Measurements from ENCODE around the gene TXNDC15.
"Not testable (repeated sequence)": the region's sequence is repeated elsewhere in the genome, so short reads cannot be mapped to it uniquely, and the experiment has no call there.

Gene TXNDC15

GRCh38 chr5:134833340-134834032, 40.7 kb upstream of the TXNDC15 start:
- Histone ChIP-seq H4K20me1 (ENCODE audit: control insufficient read depth, insufficient read depth, low read depth, low read length) (no peaks in the 10 kb centered on the region), H3K9me2 (replicated peaks; ENCODE audit: control insufficient read depth, low read length) (no peaks in the 10 kb centered on the region), H3K4me2 (ENCODE audit: low read length) (no peak overlapping the region), H3F3A (ENCODE audit: control insufficient read depth, insufficient read depth) (no peaks in the 10 kb centered on the region), H3K36me3 (ENCODE audit: control insufficient read depth, low read length) (peaks cover 39% of the 10 kb centered on the region), H3K27ac (ENCODE audit: low read depth, low read length) (no peak overlapping the region), H3K27me3 (ENCODE audit: control insufficient read depth, low read length) (no peaks in the 10 kb centered on the region), H3K79me2 (ENCODE audit: control insufficient read depth, low read length) (no peaks in the 10 kb centered on the region), H3K9me3 (ENCODE audit: control insufficient read depth, insufficient read depth, low read length) (no peaks in the 10 kb centered on the region), H3K4me1 (ENCODE audit: control insufficient read depth, low read length) (no peaks in the 10 kb centered on the region), H3K4me3 (ENCODE audit: low read length) (no peak overlapping the region)
- TF ChIP-seq CTCF (IDR thresholded peaks at IDR 0.05; ENCODE audit: low read depth, low read length, poor library complexity, severe bottlenecking) (no peak), EZH2phosphoT487 (IDR thresholded peaks at IDR 0.05; ENCODE audit: borderline replicate concordance, low read length) (no peak)

- Histone ChIP-seq H3K4me3 (ENCODE audit: low read length) (no peak overlapping the region), H3K36me3 (ENCODE audit: control insufficient read depth, low read length) (peaks cover 35% of the 10 kb centered on the region)
Observed at GRCh38 chr5:134835623-134836022, 38.5 kb upstream of the TXNDC15 start.

GRCh38 chr5:134837530-134838181, 36.5 kb upstream of the TXNDC15 start:
- Histone ChIP-seq H3K4me3 (ENCODE audit: low read length) (no peak overlapping the region), H3K36me3 (ENCODE audit: control insufficient read depth, low read length) (peaks cover 29% of the 10 kb centered on the region)

More at GRCh38 chr5:134835623-134836022, 38.5 kb upstream of the TXNDC15 start:
- Histone ChIP-seq H3K4me1 (ENCODE audit: control insufficient read depth, low read length) (no peaks in the 10 kb centered on the region), H3F3A (ENCODE audit: control insufficient read depth, insufficient read depth) (0 out of 2 replicates have a peak, but pooled peaks cover 3% of the 10 kb centered on the region), H3K9me3 (ENCODE audit: control insufficient read depth, insufficient read depth, low read length) (no peaks in the 10 kb centered on the region), H3K4me2 (ENCODE audit: low read length) (no peak overlapping the region), H3K79me2 (ENCODE audit: control insufficient read depth, low read length) (no peaks in the 10 kb centered on the region), H3K27ac (ENCODE audit: low read depth, low read length) (no peak overlapping the region), H3K9me2 (replicated peaks; ENCODE audit: control insufficient read depth, low read length) (no peaks in the 10 kb centered on the region), H3K27me3 (ENCODE audit: control insufficient read depth, low read length) (no peaks in the 10 kb centered on the region), H4K20me1 (ENCODE audit: control insufficient read depth, insufficient read depth, low read depth, low read length) (no peaks in the 10 kb centered on the region)
- TF ChIP-seq EZH2phosphoT487 (IDR thresholded peaks at IDR 0.05; ENCODE audit: borderline replicate concordance, low read length) (no peak), CTCF (IDR thresholded peaks at IDR 0.05; ENCODE audit: low read depth, low read length, poor library complexity, severe bottlenecking) (no peak)

GRCh38 chr5:134838361-134838760, 35.8 kb upstream of the TXNDC15 start:
- peaks cover 24% of the 10 kb centered on the region for H3K36me3 ChIP-seq (ENCODE audit: control insufficient read depth, low read length)
- H4K20me1 ChIP-seq (ENCODE audit: control insufficient read depth, insufficient read depth, low read depth, low read length); H3K9me2 ChIP-seq (replicated peaks; ENCODE audit: control insufficient read depth, low read length); H3K9me3 ChIP-seq (ENCODE audit: control insufficient read depth, insufficient read depth, low read length); H3K4me1 ChIP-seq (ENCODE audit: control insufficient read depth, low read length); H3F3A ChIP-seq (ENCODE audit: control insufficient read depth, insufficient read depth); H3K79me2 ChIP-seq (ENCODE audit: control insufficient read depth, low read length); H3K4me3 ChIP-seq (ENCODE audit: low read length); H3K27ac ChIP-seq (ENCODE audit: low read depth, low read length); H3K27me3 ChIP-seq (ENCODE audit: control insufficient read depth, low read length); H3K4me2 ChIP-seq (ENCODE audit: low read length): not testable (repeated sequence)

More at GRCh38 chr5:134837530-134838181, 36.5 kb upstream of the TXNDC15 start:
- Histone ChIP-seq H3F3A (ENCODE audit: control insufficient read depth, insufficient read depth) (peaks cover 4% of the 10 kb centered on the region; the same call in 1 of the 2 replicates), H3K9me3 (ENCODE audit: control insufficient read depth, insufficient read depth, low read length) (no peaks in the 10 kb centered on the region), H3K4me2 (ENCODE audit: low read length) (no peak overlapping the region), H3K27me3 (ENCODE audit: control insufficient read depth, low read length) (no peaks in the 10 kb centered on the region), H4K20me1 (ENCODE audit: control insufficient read depth, insufficient read depth, low read depth, low read length) (no peaks in the 10 kb centered on the region), H3K27ac (ENCODE audit: low read depth, low read length) (no peak overlapping the region), H3K9me2 (replicated peaks; ENCODE audit: control insufficient read depth, low read length) (no peaks in the 10 kb centered on the region), H3K79me2 (ENCODE audit: control insufficient read depth, low read length) (no peaks in the 10 kb centered on the region), H3K4me1 (ENCODE audit: control insufficient read depth, low read length) (no peaks in the 10 kb centered on the region)
- no peak for TF ChIP-seq CTCF (IDR thresholded peaks at IDR 0.05; ENCODE audit: low read depth, low read length, poor library complexity, severe bottlenecking)
- no peak for TF ChIP-seq EZH2phosphoT487 (IDR thresholded peaks at IDR 0.05; ENCODE audit: borderline replicate concordance, low read length)
